ENCODE results near the gene KCNJ2.

KCNJ2 gene

GRCh38 chr17:70161519-70161918 lies 7.8 kb upstream of the KCNJ2 start:
- DNase-seq = no peak

DNA sequence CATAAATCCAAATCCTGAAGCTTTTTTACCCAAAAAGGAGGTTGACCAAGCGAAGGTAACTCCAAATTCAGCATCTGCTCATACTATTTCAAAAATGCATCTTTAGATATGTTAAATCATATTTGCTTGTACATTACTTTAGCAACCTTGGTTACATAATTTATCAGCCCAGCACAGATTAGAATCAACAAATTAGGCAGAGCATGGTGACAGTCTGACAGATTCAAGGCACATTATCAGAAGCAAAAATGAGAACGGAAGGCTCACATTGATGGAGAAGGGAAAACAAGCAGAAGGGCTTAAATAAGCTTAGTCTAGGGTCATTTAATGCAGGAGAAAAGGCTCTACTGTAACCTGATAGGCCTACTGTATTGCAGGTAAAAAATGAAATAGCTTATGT lies 3.9 kb upstream of the KCNJ2 start:
- DNase-seq = no peak

GRCh38 chr17:70166615-70167014 lies 2.7 kb upstream of the KCNJ2 start:
- DNase-seq = no peak

DNA sequence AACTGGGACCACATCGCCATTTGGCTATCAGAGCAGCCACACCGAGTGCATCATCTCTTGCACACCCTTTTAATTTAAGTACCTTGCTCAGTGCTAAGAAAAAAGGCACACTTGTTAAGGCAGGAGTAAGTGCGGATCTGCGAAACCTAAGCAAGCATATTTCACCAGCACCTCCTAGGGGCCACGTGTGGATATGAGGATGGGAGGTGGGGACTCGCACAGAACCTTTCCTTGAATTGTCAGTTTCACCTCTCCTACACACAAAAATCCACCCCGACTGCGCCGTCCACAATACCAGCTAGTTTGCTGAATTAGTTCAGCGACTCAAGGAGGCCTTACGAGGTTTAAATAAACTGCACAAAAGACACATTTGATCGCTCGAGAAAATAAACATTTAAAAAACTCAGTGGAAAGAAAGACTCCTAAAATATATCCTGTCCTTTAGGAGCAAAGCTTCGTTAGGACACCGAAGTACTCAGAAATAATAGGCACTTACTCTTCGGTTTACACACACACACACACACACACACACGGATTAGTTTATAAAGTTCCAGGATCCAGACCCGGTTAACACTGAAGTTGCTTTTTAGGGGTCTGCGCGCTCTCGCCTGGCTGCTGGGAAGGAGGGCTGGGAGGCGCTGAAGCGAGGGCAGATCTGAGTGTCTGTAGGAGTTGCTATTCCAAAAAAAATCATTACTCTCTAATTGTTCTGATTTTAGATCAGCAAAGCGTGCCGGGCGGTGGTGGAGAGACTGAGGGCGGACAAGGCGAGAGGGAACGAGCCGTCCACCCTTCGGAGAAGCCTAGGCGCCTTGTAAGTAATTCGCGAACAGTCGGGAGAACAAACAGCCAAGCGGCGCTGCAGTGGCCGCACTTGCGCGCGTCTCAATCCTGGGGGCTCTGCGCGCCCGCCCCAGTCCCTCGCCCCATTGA lies 1.0 kb upstream of the KCNJ2 start:
- DNase-seq = peak; percentile 10

DNA sequence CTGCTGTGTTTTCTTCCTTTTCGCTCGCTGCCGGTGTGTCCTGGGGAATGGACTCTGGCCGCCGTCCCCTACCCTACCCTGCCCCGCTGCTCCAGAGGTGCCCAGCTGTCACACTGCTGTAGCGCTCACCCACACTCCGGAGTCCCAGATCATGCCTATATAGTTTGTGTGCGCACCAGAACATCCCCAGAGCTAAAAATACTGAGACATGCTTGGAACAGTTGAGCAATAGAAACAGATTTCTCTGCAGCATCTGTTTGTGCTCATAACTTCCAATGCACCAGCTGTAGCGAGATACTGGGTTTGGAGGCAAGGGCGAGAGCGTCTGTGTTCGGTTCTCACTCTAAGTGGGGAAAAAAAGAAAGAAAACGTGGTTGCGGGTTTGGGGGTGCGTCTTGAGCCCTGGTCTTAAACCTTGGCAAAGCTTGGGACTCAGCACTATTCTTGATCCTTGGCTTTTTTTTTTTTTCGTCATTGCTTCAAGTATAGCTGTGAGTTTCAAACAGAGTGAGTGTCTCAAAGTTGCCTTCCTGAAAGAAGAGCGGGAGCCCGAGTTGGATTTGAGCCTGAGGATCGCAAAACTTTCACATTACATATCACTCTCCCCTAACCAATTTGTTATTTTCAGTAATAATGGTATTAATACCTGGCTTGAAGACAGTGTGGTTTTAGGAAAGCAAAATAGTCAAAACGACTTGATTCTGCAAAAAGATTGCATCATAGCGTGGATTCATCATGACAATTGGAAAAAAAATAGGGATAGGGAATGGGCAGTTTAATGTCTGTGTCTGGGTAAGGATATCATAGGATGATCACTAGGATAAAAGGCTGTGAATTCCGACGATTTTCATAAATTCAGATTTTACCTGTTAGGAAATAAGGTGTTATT lies 621 bp downstream of the KCNJ2 start:
- no peak for DNase-seq

GRCh38 chr17:70171159-70171558 lies 1.8 kb downstream of the KCNJ2 start:
- no peak for DNase-seq

DNA sequence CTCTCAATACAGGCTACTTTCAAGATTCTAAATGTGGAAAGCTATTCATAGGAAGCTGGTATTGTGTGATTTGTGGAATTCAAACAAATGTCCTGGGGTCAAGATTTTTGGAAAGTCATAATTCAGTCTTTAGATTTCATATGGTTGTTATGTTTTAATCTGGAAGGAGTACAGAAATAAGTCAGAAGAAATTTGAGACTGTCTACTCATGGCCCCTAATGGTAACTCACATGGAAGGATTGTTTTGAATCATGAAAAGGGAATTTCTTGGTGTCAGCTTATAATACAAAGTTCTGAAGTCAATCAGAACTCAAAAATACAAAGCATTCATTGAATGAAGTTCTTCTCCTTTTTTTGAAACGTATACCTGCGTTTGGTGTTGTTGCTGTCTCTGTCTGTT lies 3.1 kb downstream of the KCNJ2 start:
- no peak for DNase-seq

- no peak for DNase-seq
Observed at GRCh38 chr17:70172923-70173322, 3.6 kb downstream of the KCNJ2 start.

DNA sequence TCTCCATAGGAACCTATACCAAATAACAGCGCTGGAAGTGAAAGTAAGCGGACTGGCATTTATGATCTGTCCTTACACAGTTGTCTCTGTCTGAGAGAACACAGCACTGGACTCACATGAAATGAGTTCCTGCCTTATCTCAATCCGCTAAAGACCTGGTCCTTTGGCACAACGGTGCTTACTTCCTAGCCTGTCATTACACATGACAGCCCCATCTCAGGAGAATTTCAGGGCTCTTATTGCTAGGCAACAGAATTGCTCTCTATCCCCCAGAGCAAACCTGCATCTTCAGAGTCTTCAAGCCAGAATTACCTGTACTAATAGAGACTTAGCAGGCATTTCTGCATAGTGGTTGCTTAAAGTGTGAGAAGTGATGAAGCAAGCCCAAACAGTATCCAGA lies 4.3 kb downstream of the KCNJ2 start:
- no peak for DNase-seq

DNA sequence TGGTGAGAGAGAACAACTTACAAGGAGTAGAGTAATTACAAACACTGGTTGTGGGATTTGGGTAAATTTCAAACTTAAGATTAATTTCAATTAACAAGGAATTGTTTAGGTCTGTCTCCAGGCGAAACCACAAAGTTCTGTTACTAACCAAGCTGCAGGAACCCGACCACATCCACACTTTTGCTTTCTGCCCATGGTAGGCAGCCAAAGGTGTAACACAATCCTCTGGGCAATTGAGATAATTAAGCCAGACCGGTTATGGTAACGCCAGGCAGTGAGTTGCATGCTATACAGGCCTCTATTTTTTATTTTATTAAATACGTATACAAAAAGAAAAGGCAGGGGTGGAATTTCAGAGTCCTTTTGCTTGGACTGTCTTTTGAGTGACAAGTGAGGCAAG lies 12.0 kb downstream of the KCNJ2 start:
- no peak for DNase-seq

- DNase-seq = no peak
Observed at GRCh38 chr17:70181866-70182265, 12.5 kb downstream of the KCNJ2 start.

GRCh38 chr17:70183508-70183907 lies 14.2 kb downstream of the KCNJ2 start:
- DNase-seq = no peak

DNA sequence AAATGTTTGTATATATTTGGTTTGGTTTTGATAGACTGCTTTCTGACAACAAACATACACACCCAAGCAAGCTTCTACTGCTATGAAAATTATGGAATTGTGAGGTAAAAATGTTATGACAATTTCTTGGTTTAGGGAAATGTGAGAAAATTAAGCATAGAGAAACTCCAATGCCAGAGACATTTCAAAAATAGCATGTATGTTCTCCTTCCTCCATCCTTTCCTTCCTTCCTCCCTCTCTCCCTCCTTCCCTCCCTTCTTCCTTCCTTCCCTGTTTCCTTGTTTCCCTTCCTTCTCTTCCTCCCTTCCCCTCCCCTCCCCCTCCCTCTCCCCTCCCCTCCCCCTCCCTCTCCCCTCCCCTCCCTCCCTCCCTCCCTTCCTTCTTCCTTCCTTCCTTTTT lies 14.9 kb downstream of the KCNJ2 start:
- DNase-seq = no peak

GRCh38 chr17:70184770-70185169 lies 15.4 kb downstream of the KCNJ2 start:
- no peak for DNase-seq

- no peak for DNase-seq
Observed at GRCh38 chr17:70185285-70185684, 16.0 kb downstream of the KCNJ2 start.

- DNase-seq = no peak
Observed at GRCh38 chr17:70187383-70187782, 18.1 kb downstream of the KCNJ2 start.

DNA sequence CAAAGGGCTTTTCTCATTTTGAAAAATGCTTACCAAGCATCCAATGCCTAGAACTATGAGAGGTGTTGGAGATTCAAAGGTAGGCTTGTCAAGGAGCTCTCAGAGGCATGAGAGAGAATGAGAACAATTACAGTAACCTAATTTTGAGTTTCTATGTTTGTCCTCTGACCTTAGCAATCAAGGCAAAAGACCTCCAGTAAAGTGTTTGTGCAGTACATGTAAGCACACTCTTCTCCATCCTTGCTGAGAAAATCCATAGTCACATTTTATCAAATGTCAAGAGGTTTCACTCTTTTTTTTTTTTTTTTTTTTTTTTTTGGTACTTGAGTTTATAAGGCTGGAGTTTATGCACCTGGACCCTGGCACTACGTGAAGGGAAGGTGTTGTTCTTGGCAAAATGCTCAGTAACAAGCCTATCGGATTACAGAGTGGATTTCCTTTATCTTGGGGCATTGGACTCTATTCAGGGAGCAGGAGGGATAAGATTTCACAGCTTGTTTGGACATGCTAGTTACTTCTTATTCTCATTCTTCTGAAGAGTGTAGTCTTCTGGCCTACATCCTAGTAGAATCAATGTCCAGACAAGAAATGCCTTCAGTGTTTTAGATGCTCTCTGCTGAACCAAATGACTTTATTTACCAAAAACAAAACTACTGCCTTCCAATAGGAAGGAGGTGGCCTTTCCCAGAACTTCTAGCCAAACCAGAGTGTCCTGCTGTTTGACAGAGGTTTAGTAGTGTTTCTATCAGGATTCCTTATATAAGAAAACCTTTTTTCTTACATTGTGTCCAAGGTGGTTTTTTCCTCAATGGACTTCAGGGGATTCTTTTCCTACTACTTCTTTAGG lies 21.9 kb downstream of the KCNJ2 start:
- no peak for DNase-seq

DNA sequence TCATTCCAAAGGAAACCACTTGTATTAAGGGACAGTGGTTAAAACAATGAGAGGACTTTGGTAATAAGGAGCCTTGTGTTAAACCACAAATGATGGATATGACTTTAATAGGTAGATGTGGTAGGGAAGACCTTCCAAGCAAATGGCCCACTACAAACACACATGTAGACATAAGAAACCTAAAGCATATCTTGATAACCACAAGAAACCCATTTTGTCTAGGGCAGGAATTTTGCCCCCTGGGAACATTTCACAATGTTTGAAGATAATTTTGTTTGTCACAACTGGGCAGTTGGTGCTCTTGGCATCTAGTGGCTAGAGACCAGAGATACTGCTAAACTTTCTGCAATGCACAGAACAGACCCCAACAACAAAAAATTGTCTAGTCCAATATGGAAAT lies 25.8 kb downstream of the KCNJ2 start:
- no peak for DNase-seq

DNA sequence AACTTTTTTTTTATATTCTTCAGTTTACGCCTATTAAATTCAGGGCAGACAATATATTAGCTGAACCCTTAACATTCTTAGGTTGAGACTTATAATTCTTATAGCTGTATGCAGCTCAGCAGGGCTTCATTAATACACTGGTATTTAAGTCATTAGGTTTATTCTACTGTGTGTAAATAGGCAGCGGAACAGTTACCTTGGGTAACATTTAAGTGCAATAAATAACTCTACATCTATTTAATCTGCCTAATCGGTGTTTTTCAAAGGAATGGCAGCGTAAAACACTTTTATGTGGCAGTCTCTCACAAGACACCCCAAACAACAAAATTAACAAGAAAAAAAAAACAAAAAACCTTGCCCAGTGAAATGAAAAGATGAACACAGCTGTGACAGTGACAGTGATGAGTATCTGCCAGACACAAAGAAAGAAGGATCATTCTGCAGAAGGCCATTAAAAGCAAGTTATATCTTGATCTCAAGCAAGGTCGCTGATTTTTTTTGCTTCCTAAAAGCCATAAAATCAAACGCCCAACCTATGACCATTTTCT lies 32.6 kb downstream of the KCNJ2 start:
- no peak for DNase-seq

- DNase-seq = no peak
Observed at GRCh38 chr17:70202840-70203239, 33.5 kb downstream of the KCNJ2 start.

- DNase-seq = no peak
Observed at GRCh38 chr17:70204431-70204830, 35.1 kb downstream of the KCNJ2 start.

DNA sequence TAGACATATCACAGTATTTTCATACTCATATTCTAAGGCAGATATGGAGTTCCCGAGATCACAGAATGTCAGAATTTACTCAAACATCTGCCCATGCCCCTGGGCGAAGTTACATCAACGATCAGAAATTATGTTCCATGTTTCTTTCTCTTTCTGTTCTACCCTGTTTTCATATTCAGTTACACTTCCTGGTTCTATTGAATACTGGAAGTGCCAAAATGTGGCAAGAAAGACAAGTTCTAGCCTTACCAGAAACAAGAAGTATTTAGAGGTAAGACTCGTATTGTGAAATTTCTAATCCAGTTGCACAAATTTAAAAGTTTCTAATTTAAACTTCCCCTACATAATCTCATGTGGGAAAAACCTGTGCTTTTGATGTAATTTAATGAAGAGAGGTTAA lies 36.1 kb downstream of the KCNJ2 start:
- DNase-seq = no peak
